ENCODE results near the gene GALNT2. TPM values are rescaled to one million over a fixed set of nuclear protein-coding genes. Genes with fewer than 3 reads are reported as not detected.

Gene GALNT2
- total RNA-seq, 2 donors from 2014 or later, result 47.4 to 67.3 TPM

DNA sequence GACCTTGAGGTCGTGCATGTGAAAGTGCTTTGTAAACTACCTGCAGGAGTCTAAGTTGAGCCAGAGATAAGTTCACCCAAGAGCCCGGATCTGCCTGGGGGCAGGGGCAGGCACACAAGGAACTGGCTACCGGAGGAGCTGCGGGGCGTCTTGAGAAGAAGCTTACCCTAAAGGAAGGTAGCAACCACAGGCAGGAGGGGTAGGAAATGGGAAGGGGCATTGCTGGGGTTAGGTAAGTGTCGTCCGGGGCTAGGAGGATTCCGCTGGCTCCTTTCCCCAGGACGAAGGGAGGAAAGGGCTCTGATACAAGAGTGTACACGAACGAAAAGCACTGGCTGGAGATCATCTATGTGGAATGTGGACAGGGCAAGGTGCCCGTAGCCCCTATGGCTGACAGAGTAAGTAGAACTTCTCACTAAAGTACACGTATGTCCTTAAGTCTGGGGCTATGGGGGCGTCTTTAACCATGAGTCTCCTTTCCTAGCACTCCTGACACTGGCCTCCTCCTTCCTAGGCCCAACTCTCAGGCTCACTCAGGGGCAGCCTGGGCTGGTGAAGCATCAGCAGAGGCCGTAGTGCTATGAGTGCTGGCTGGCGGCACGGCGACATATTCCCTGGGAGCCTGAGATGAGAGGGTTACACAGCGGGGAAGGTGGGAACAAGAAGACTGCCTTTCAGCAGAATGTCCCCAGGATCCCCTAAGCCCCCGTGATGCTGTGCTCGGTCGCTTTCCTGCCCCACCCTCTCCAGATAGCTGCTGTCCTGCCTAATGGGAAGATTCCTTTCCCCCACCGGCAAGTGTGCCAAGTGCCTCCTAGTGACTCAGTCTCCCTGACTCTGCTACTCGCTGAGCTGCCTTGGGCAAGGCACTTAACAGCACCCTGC is 9.1 kb upstream of the GALNT2 start:
- no peak for DNase-seq
- intact Hi-C loops (cut with DNase I), result no loop called here
- Histone ChIP-seq H3K27me3 (no peaks in the 10 kb centered on the region), H3K4me3 (no peak overlapping the region), H3K36me3 (no peaks in the 10 kb centered on the region), H3K4me1 (no peaks in the 10 kb centered on the region), H3K9me3 (no peaks in the 10 kb centered on the region), H3K9ac (ENCODE audit: low read depth in 2 of 2, low read length in 2 of 2) (no peak overlapping the region), H3K27ac (no peak overlapping the region)
- TF ChIP-seq, protein P1, sequence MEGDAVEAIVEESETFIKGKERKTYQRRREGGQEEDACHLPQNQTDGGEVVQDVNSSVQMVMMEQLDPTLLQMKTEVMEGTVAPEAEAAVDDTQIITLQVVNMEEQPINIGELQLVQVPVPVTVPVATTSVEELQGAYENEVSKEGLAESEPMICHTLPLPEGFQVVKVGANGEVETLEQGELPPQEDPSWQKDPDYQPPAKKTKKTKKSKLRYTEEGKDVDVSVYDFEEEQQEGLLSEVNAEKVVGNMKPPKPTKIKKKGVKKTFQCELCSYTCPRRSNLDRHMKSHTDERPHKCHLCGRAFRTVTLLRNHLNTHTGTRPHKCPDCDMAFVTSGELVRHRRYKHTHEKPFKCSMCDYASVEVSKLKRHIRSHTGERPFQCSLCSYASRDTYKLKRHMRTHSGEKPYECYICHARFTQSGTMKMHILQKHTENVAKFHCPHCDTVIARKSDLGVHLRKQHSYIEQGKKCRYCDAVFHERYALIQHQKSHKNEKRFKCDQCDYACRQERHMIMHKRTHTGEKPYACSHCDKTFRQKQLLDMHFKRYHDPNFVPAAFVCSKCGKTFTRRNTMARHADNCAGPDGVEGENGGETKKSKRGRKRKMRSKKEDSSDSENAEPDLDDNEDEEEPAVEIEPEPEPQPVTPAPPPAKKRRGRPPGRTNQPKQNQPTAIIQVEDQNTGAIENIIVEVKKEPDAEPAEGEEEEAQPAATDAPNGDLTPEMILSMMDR (IDR thresholded peaks at IDR 0.05), result no peak

DNA sequence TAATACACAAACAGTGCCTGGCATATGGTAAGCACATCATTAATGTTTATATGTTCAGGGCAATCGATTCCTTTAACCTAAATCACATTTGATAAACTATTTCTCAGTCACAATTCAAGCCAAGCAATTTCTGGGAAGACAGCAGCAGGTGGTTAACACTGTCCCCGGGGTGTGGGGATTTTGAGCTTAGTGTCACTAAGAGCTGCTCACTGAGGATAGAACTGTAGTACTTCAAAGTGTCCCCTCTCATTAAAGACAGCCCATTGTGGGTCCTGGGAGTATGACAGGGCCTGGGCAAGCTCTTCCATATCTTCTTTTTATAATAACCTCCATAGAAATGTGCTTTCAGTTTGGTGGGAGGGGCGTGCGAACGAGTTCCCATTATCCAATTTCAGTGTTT is 8.4 kb upstream of the GALNT2 start:
- no peak for DNase-seq
- H3K27ac ChIP-seq, result no peak overlapping the region
- H3K27me3 ChIP-seq, result no peaks in the 10 kb centered on the region
- no peaks in the 10 kb centered on the region for H3K9me3 ChIP-seq
- H3K4me1 ChIP-seq, result no peaks in the 10 kb centered on the region
- H3K4me3 ChIP-seq, result no peak overlapping the region
- H3K9ac ChIP-seq (ENCODE audit: low read depth in 2 of 2, low read length in 2 of 2), result no peak overlapping the region
- TF ChIP-seq, protein P1 (IDR thresholded peaks at IDR 0.05), result no peak
- no peaks in the 10 kb centered on the region for H3K36me3 ChIP-seq
- intact Hi-C loops (cut with DNase I), result no loop called here

DNA sequence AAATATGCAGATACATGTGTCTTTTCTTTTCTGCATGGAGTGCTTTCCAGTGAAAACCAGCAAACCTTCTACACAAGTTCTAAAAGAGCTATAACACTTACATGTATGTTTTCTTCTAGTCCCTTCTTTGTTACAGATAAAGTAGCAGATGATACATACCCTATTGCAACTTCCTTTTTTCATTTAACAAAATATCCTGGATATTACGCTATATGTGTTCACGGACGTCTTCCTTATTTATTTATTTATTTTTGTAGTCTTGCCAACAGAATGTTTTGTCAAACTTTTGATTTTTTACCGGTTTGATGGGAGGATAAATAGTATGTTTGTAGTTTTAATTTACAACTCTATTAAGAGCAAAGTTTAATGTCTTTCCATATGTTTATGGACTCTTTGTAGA is 5.2 kb upstream of the GALNT2 start:
- Histone ChIP-seq H3K36me3 (no peaks in the 10 kb centered on the region), H3K4me3 (no peak overlapping the region), H3K4me1 (no peaks in the 10 kb centered on the region), H3K9me3 (no peaks in the 10 kb centered on the region), H3K27me3 (no peaks in the 10 kb centered on the region), H3K27ac (no peak overlapping the region), H3K9ac (ENCODE audit: low read depth in 2 of 2, low read length in 2 of 2) (no peak overlapping the region)
- no peak for DNase-seq
- intact Hi-C loops (cut with DNase I), result no loop called here
- TF ChIP-seq, protein P1 (IDR thresholded peaks at IDR 0.05), result no peak

DNA sequence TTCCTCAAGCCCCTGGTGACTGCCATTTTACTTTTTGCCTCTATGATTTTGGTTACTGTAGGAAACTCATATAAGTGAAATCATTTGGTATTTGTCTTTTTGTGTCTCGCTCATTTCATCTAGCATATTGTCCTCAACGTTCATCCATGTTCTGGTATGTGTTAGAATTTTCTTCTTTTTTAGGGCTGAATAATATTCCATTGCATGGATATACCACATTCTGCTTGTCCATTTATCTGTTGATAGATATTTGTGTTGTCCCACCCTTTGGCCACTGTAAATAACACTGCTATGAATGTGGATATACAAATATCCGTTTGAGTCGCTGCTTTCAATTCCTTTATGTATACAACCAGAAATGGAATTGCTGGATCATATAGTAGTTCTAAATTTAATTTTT is 4.5 kb upstream of the GALNT2 start:
- Histone ChIP-seq H3K9me3 (no peaks in the 10 kb centered on the region), H3K27me3 (no peaks in the 10 kb centered on the region), H3K36me3 (no peaks in the 10 kb centered on the region), H3K4me1 (no peaks in the 10 kb centered on the region), H3K4me3 (no peak overlapping the region), H3K9ac (ENCODE audit: low read depth in 2 of 2, low read length in 2 of 2) (no peak overlapping the region), H3K27ac (no peak overlapping the region)
- TF ChIP-seq, protein P1 (IDR thresholded peaks at IDR 0.05), result no peak
- intact Hi-C loops (cut with DNase I), result no loop called here
- DNase-seq, result no peak

DNA sequence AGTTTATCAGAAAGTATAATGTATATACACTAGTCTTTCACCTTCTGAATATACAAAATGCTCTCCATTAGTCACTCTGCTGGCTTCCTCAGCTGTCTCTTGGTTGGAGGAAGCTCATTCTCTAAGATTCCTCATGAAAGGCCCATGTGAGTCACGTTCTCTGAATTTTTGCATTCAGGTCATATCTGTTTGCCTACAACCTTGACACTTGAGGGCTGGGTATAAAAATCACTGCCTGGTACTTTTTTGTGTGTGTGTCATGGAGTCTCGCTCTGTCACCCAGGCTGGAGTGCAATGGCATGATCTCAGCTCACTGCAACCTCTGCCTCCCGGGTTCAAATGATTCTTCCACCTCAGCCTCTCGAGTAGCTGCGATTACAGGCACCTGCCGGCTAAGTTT is 2.8 kb upstream of the GALNT2 start:
- H3K27me3 ChIP-seq, result no peaks in the 10 kb centered on the region
- no peaks in the 10 kb centered on the region for H3K9me3 ChIP-seq

More for the DNA sequence above, 2.8 kb upstream of the GALNT2 start:
- no peak for DNase-seq
- intact Hi-C loops (cut with DNase I), result no loop called here
- Histone ChIP-seq H3K4me3 (no peak overlapping the region), H3K36me3 (no peaks in the 10 kb centered on the region), H3K4me1 (peaks cover 4% of the 10 kb centered on the region), H3K27ac (no peak overlapping the region), H3K9ac (ENCODE audit: low read depth in 2 of 2, low read length in 2 of 2) (no peak overlapping the region)
- TF ChIP-seq, protein P1 (IDR thresholded peaks at IDR 0.05), result no peak

Data from colonic mucosa (tissue), 4 donors.